Spleen (tissue), 11 donors: ENCODE measurements around the gene ARHGEF26. TPM values are rescaled to one million over a fixed set of nuclear protein-coding genes. Genes with fewer than 3 reads are reported as not detected.

ENCODE experiments used
- DNase-seq: peaks from one replicate; pipeline ENCODE4 v3.0.0-alpha.2; 2020
- H3K27ac ChIP-seq, 8 donors: fragments of 200-600 bp; sonication (generic) in 7 of 8; 1 replicate in 4 of 8; 2 replicates in 4 of 8; pipeline versions ENCODE4 v1.5.0 to v1.8.0; 2016 to 2021; ENCODE audit warnings: inconsistent platforms in 4 of 8, mild to moderate bottlenecking in 4 of 8, moderate library complexity in 1 of 8
- H3K27me3 ChIP-seq, 7 donors: fragments of 200-600 bp; sonication (generic) in 6 of 7; replicated peaks in 1 of 7; 1 replicate in 4 of 7; 2 replicates in 3 of 7; pipeline versions ENCODE4 v1.5.0 to v1.8.0; 2016 to 2021; ENCODE audit warnings: inconsistent platforms in 3 of 7, mild to moderate bottlenecking in 1 of 7
- H3K36me3 ChIP-seq, 6 donors: fragments of 200-600 bp; sonication (generic) in 5 of 6; 1 replicate in 4 of 6; 2 replicates in 2 of 6; pipeline versions ENCODE4 v1.5.0 to v1.8.0; 2016 to 2021; ENCODE audit warnings: inconsistent platforms in 2 of 6
- H3K4me1 ChIP-seq, 6 donors: fragments of 200-600 bp; sonication (generic) in 5 of 6; 1 replicate in 3 of 6; 2 replicates in 3 of 6; pipeline versions ENCODE4 v1.5.0 to v1.8.0; 2016 to 2021; ENCODE audit warnings: inconsistent platforms in 3 of 6
- H3K4me3 ChIP-seq, 8 donors: fragments of 200-600 bp; sonication (generic) in 7 of 8; 1 replicate in 4 of 8; 2 replicates in 4 of 8; pipeline versions ENCODE4 v1.5.0 to v1.8.0; 2016 to 2021; ENCODE audit warnings: inconsistent platforms in 4 of 8, mild to moderate bottlenecking in 4 of 8, moderate library complexity in 2 of 8
- H3K9me3 ChIP-seq, 8 donors: fragments of 200-600 bp; sonication (generic) in 7 of 8; 1 replicate in 4 of 8; 2 replicates in 4 of 8; pipeline versions ENCODE4 v1.5.0 to v1.8.0; 2016 to 2021; ENCODE audit warnings: inconsistent platforms in 4 of 8
- CTCF ChIP-seq, 11 experiments: fragments of 200-600 bp in 7 of 11; fragments of 450-650 bp in 4 of 11; sonication (generic) in 4 of 11; IDR thresholded peaks in 8 of 11; conservative IDR thresholded peaks in 3 of 11; 1 replicate in 7 of 11; 2 replicates in 4 of 11; pipeline versions ENCODE4 v1.4.0 to v1.8.0; 2016 to 2021; ENCODE audit warnings: antibody characterized with exemption in 11 of 11, inconsistent platforms in 4 of 11, mild to moderate bottlenecking in 1 of 11
- POLR2A ChIP-seq, 3 donors: fragments of 450-650 bp; IDR thresholded peaks; one replicate each; pipeline ENCODE4 v1.5.1; 2017; ENCODE audit warnings: antibody characterized with exemption in 3 of 3, mild to moderate bottlenecking in 1 of 3
- POLR2AphosphoS5 ChIP-seq, 3 donors: sonication (generic); formaldehyde crosslinking; IDR thresholded peaks; one replicate each; pipeline ENCODE4 v1.5.1; 2017; ENCODE audit warnings: antibody characterized with exemption in 3 of 3
- WGBS, 5 donors: extraction: QIAGEN DNeasy Blood & Tissue Kit in 3 of 5; methylation state at CpG; one replicate each; pipeline versions ENCODE4 v1.1.5 to v1.1.7; 2013 to 2018; 5-methylcytosine and 5-hydroxymethylcytosine counted together
- intact Hi-C: fragments of 100-400 bp; cut with DNase I; formaldehyde crosslinking; loops from one replicate; pipeline ENCODE4 v1.15.0; 2023; ENCODE audit warnings: low total_unique reads
- polyA plus RNA-seq, 3 donors: library from polyadenylated mRNA; stranded (reverse); fragments of 200-250 nt; gene quantifications; one replicate each; pipeline ENCODE4 v1.2.1, GENCODE V29; 2013
- total RNA-seq, 7 donors: library from RNA; depleted of rRNA in 3 of 7; stranded (reverse); fragments of >200 nt in 3 of 7; fragmentation: NEBNext Ultra II Directional in 4 of 7; extraction: Animal tissue kit (Norgen Biotek cat#: 25700) in 4 of 7; gene quantifications; one replicate each; pipeline versions ENCODE4 v1.1.0 to v1.2.1, GENCODE V29; 2016 to 2021
- donor health status: healthy with polysubstance abuse.
- donor health status: DM: no; HTN: no; CAD: no; lungs with moderate emphysema.
- donor health status: DM: no; HTN: no; CAD: no.
- donor health status: Bipolar disorder and iron deficiency.
- donor health status: healthy.
- donor health status: DM: no; HTN: no; CAD: no.
- donor health status: DM: yes; HTN: yes; CAD: no.

Gene ARHGEF26
- total and polyA plus RNA-seq, 10 donors = 0.30 to 6.3 (median 1.1) TPM

GRCh38 chr3:154180836-154181691, 59.9 kb downstream of the ARHGEF26 start:
- H3K4me1 ChIP-seq = no peaks in the 10 kb centered on the region
- no peak overlapping the region for H3K4me3 ChIP-seq
- DNase-seq = no peak
- TF ChIP-seq CTCF (IDR thresholded peaks at IDR 0.05 in 8 of 11, conservative IDR thresholded peaks at IDR 0.05 in 3 of 11) (no peak), POLR2AphosphoS5 (IDR thresholded peaks at IDR 0.05) (no peak), POLR2A (IDR thresholded peaks at IDR 0.05) (no peak)
- H3K27me3 ChIP-seq = no peaks in the 10 kb centered on the region
- H3K27ac ChIP-seq = no peak overlapping the region
- H3K9me3 ChIP-seq = no peaks in the 10 kb centered on the region
- WGBS, 5 donors = 74 to 87% (median 82%) methylated on average over 10 of the region's 10 CpGs
- H3K36me3 ChIP-seq = no peaks in the 10 kb centered on the region
- intact Hi-C loops = no loop called here

- Histone ChIP-seq H3K27ac (no peak overlapping the region), H3K36me3 (no peaks in the 10 kb centered on the region), H3K4me3 (no peak overlapping the region), H3K27me3 (no peaks in the 10 kb centered on the region), H3K4me1 (no peaks in the 10 kb centered on the region), H3K9me3 (no peaks in the 10 kb centered on the region)
- DNase-seq = no peak
- TF ChIP-seq CTCF (IDR thresholded peaks at IDR 0.05 in 8 of 11, conservative IDR thresholded peaks at IDR 0.05 in 3 of 11) (no peak), POLR2AphosphoS5 (IDR thresholded peaks at IDR 0.05) (no peak), POLR2A (IDR thresholded peaks at IDR 0.05) (no peak)
- WGBS, 5 donors = 80 to 93% (median 88%) methylated on average over 4 of the region's 4 CpGs
- intact Hi-C loops = no loop called here
Observed at GRCh38 chr3:154182322-154182922, 61.2 kb downstream of the ARHGEF26 start.

GRCh38 chr3:154182975-154183374, 61.8 kb downstream of the ARHGEF26 start:
- H3K4me1 ChIP-seq = no peaks in the 10 kb centered on the region
- DNase-seq = no peak
- H3K9me3 ChIP-seq = no peaks in the 10 kb centered on the region
- TF ChIP-seq POLR2A (IDR thresholded peaks at IDR 0.05) (no peak), POLR2AphosphoS5 (IDR thresholded peaks at IDR 0.05) (no peak), CTCF (IDR thresholded peaks at IDR 0.05 in 8 of 11, conservative IDR thresholded peaks at IDR 0.05 in 3 of 11) (no peak)
- H3K27me3 ChIP-seq = no peaks in the 10 kb centered on the region
- intact Hi-C loops = no loop called here
- no peaks in the 10 kb centered on the region for H3K36me3 ChIP-seq
- no peak overlapping the region for H3K27ac ChIP-seq
- H3K4me3 ChIP-seq = no peak overlapping the region

- no peaks in the 10 kb centered on the region for H3K27me3 ChIP-seq
- H3K9me3 ChIP-seq = no peaks in the 10 kb centered on the region
- 81 to 89% (median 83%) methylated on average over 4 of the region's 4 CpGs for WGBS, 5 donors
- H3K4me1 ChIP-seq = no peaks in the 10 kb centered on the region
- TF ChIP-seq POLR2AphosphoS5 (IDR thresholded peaks at IDR 0.05) (no peak), POLR2A (IDR thresholded peaks at IDR 0.05) (no peak), CTCF (IDR thresholded peaks at IDR 0.05 in 8 of 11, conservative IDR thresholded peaks at IDR 0.05 in 3 of 11) (no peak)
- intact Hi-C loops = no loop called here
- H3K36me3 ChIP-seq = no peaks in the 10 kb centered on the region
- no peak overlapping the region for H3K4me3 ChIP-seq
- no peak for DNase-seq
- no peak overlapping the region for H3K27ac ChIP-seq
Observed at GRCh38 chr3:154184582-154184981, 63.4 kb downstream of the ARHGEF26 start.
